SKM-1 (cell line): ENCODE measurements around the gene FLG.
"Not testable (repeated sequence)": the region's sequence is repeated elsewhere in the genome, so short reads cannot be mapped to it uniquely, and the experiment has no call there.

ENCODE experiments used
- DNase-seq: peaks from one replicate; lab custom pipeline; 2025; ENCODE audit not compliant: unreplicated experiment; lab: John Stamatoyannopoulos, UW

Gene FLG

GRCh38 chr1:152325111-152325510 is at the start of gene FLG:
TSS of gene FLG (minus strand) at chr1:152325239. CDS start at chr1:152315456, 9,783 bp downstream.
- DNase-seq, result no peak

- no peak for DNase-seq
Observed at GRCh38 chr1:152374451-152374850, 49.4 kb upstream of the FLG start.

GRCh38 chr1:152372672-152373071 is 47.6 kb upstream of the FLG start:
- DNase-seq, result no peak

GRCh38 chr1:152367436-152367835 is 42.4 kb upstream of the FLG start:
- no peak for DNase-seq

- DNase-seq, result no peak
Observed at GRCh38 chr1:152359906-152360305, 34.9 kb upstream of the FLG start, which contains the start of gene FLG2. TSS of gene FLG2 (minus strand) at chr1:152360006. CDS start at chr1:152358884, 1,122 bp downstream.

- no peak for DNase-seq
Observed at GRCh38 chr1:152356736-152357135, 31.7 kb upstream of the FLG start.

GRCh38 chr1:152349611-152350010 is 24.6 kb upstream of the FLG start:
- DNase-seq, result no peak

GRCh38 chr1:152348447-152348846 is 23.4 kb upstream of the FLG start:
- no peak for DNase-seq

GRCh38 chr1:152347116-152347728 is 22.2 kb upstream of the FLG start:
- peak; percentile 64 for DNase-seq

- no peak for DNase-seq
Observed at GRCh38 chr1:152344438-152344837, 19.4 kb upstream of the FLG start.

- no peak for DNase-seq
Observed at GRCh38 chr1:152343006-152343405, 18.0 kb upstream of the FLG start.

- DNase-seq, result no peak
Observed at GRCh38 chr1:152335399-152335798, 10.4 kb upstream of the FLG start.

GRCh38 chr1:152328801-152329391 is 3.9 kb upstream of the FLG start:
- DNase-seq, result no peak

GRCh38 chr1:152313970-152314369 is 11.1 kb downstream of the FLG start:
- no peak for DNase-seq

GRCh38 chr1:152313319-152313801 is 11.7 kb downstream of the FLG start:
- DNase-seq, result no peak

- not testable (repeated sequence) for DNase-seq
Observed at GRCh38 chr1:152312169-152312568, 12.9 kb downstream of the FLG start.

GRCh38 chr1:152309955-152310354 is 15.1 kb downstream of the FLG start:
- DNase-seq, result no peak

GRCh38 chr1:152309320-152309901 is 15.6 kb downstream of the FLG start:
- not testable (repeated sequence) for DNase-seq

GRCh38 chr1:152308758-152309157 is 16.3 kb downstream of the FLG start:
- DNase-seq, result not testable (repeated sequence)

GRCh38 chr1:152307970-152308369 is 17.1 kb downstream of the FLG start:
- DNase-seq, result not testable (repeated sequence)

- DNase-seq, result not testable (repeated sequence)
Observed at GRCh38 chr1:152306123-152306522, 18.9 kb downstream of the FLG start.

- not testable (repeated sequence) for DNase-seq
Observed at GRCh38 chr1:152304773-152305172, 20.3 kb downstream of the FLG start.
